HFF-Myc (cell line): ENCODE data around the gene SEPTIN6.

ENCODE experiments used
- DNase-seq: peaks from one replicate; pipeline ENCODE4 v3.0.0-alpha.2; 2011; ENCODE audit warnings: low read depth; ENCODE audit errors: extremely low read depth
- H3K4me3 ChIP-seq: replicated peaks from 2 replicates; pipeline ENCODE4 v1.5.1; 2011; ENCODE audit warnings: low read depth, mild to moderate bottlenecking, control low read depth, low read length
- CTCF ChIP-seq: IDR thresholded peaks from 2 replicates; pipeline ENCODE4 v1.5.1; 2012; ENCODE audit warnings: mild to moderate bottlenecking, low read depth, low read length, control low read depth; ENCODE audit errors: missing control alignments

The SEPTIN6 gene

GRCh38 chrX:119728487-119728886, 35.5 kb upstream of the SEPTIN6 start:
- TF ChIP-seq CTCF: no peak
- DNase-seq: no peak
- no peak overlapping the region for H3K4me3 ChIP-seq

- no peak for DNase-seq
- no peak for TF ChIP-seq CTCF
- H3K4me3 ChIP-seq: no peak overlapping the region
These were observed 34.1 kb upstream of the SEPTIN6 start for GRCh38 chrX:119726900-119727555.

GRCh38 chrX:119721926-119722325, 29.0 kb upstream of the SEPTIN6 start:
- no peak overlapping the region for H3K4me3 ChIP-seq
- no peak for DNase-seq
- TF ChIP-seq CTCF: no peak

- TF ChIP-seq CTCF: no peak
- no peak for DNase-seq
- no peak overlapping the region for H3K4me3 ChIP-seq
These were observed 28.5 kb upstream of the SEPTIN6 start for GRCh38 chrX:119721487-119721886.

- no peak for TF ChIP-seq CTCF
- no peak overlapping the region for H3K4me3 ChIP-seq
- no peak for DNase-seq
These were observed 16.7 kb upstream of the SEPTIN6 start for GRCh38 chrX:119709630-119710029.

GRCh38 chrX:119708936-119709335, 16.0 kb upstream of the SEPTIN6 start:
- DNase-seq: no peak
- no peak for TF ChIP-seq CTCF
- H3K4me3 ChIP-seq: no peak overlapping the region

- H3K4me3 ChIP-seq: no peak overlapping the region
- TF ChIP-seq CTCF: no peak
- DNase-seq: no peak
These were observed 13.6 kb upstream of the SEPTIN6 start for GRCh38 chrX:119706616-119707015.
